T-helper 9 cell (primary cell): ENCODE measurements around the gene CGRRF1.

Experiments used
- DNase-seq: peaks from one replicate; pipeline ENCODE4 v3.0.0-alpha.2; 2020
- total RNA-seq, 2 donors: gene quantifications; one replicate each; lab custom pipeline; 2026; lab: John Stamatoyannopoulos, UW

CGRRF1 gene
- total RNA-seq, result 20.1 to 31.9 reads per million in 2 donors

- DNase-seq, result peak; percentile 96
Observed at GRCh38 chr14:54509546-54510501, at the start of gene CGRRF1. CGRRF1 (plus strand) TSS chr14:54509906; CDS start chr14:54509960, 54 bp downstream.

GRCh38 chr14:54462048-54462447 is 47.7 kb upstream of the CGRRF1 start:
- no peak for DNase-seq

- no peak for DNase-seq
Observed at GRCh38 chr14:54465654-54466053, 44.1 kb upstream of the CGRRF1 start.

GRCh38 chr14:54467280-54467679 is 42.4 kb upstream of the CGRRF1 start:
- no peak for DNase-seq

- DNase-seq, result no peak
Observed at GRCh38 chr14:54470701-54471100, 39.0 kb upstream of the CGRRF1 start.

GRCh38 chr14:54471641-54472040 is 38.1 kb upstream of the CGRRF1 start:
- DNase-seq, result no peak

GRCh38 chr14:54472315-54472714 is 37.4 kb upstream of the CGRRF1 start:
- DNase-seq, result no peak

GRCh38 chr14:54474232-54474793 is 35.4 kb upstream of the CGRRF1 start:
- no peak for DNase-seq

- DNase-seq, result no peak
Observed at GRCh38 chr14:54475187-54475899, 34.4 kb upstream of the CGRRF1 start.

GRCh38 chr14:54475911-54476310 is 33.8 kb upstream of the CGRRF1 start:
- no peak for DNase-seq

- DNase-seq, result no peak
Observed at GRCh38 chr14:54478636-54479215, 31.0 kb upstream of the CGRRF1 start.

GRCh38 chr14:54480830-54481562 is 28.7 kb upstream of the CGRRF1 start:
- no peak for DNase-seq

- DNase-seq, result no peak
Observed at GRCh38 chr14:54481695-54482094, 28.0 kb upstream of the CGRRF1 start.

GRCh38 chr14:54483073-54483745 is 26.5 kb upstream of the CGRRF1 start:
- DNase-seq, result no peak

- no peak for DNase-seq
Observed at GRCh38 chr14:54483846-54484245, 25.9 kb upstream of the CGRRF1 start.

GRCh38 chr14:54486685-54487084 is 23.0 kb upstream of the CGRRF1 start:
- no peak for DNase-seq

GRCh38 chr14:54487771-54488170 is 21.9 kb upstream of the CGRRF1 start:
- no peak for DNase-seq

GRCh38 chr14:54488318-54488645 is 21.4 kb upstream of the CGRRF1 start:
- DNase-seq, result no peak

- peak; percentile 85 for DNase-seq
Observed at GRCh38 chr14:54488646-54489317, 20.9 kb upstream of the CGRRF1 start, which contains the start of gene GMFB. GMFB (minus strand) TSS chr14:54488980; CDS start chr14:54488927, 53 bp downstream.

GRCh38 chr14:54489318-54489683 is 20.4 kb upstream of the CGRRF1 start:
- no peak for DNase-seq
